IPS DF 6.9 (cell line): ENCODE data around the gene QRICH1.
"Not testable (repeated sequence)": the region's sequence is repeated elsewhere in the genome, so short reads cannot be mapped to it uniquely, and the experiment has no call there.

ENCODE experiments used
- DNase-seq: peaks from one replicate; pipeline ENCODE4 v3.0.0-alpha.2; 2013; ENCODE audit warnings: low read depth, low spot score
- H3K27ac ChIP-seq: one replicate; pipeline ENCODE4 v1.5.1; 2013; ENCODE audit warnings: low read length, control low read depth
- H3K27me3 ChIP-seq: 2 replicates; pipeline ENCODE4 v1.6.1; 2013; ENCODE audit warnings: mild to moderate bottlenecking, low read length; ENCODE audit not compliant: control insufficient read depth, insufficient read depth
- H3K36me3 ChIP-seq: 2 replicates; pipeline ENCODE4 v1.6.1; 2013; ENCODE audit warnings: low read length; ENCODE audit not compliant: control insufficient read depth, insufficient read depth
- H3K4me1 ChIP-seq: 2 replicates; pipeline ENCODE4 v1.6.1; 2013; ENCODE audit warnings: low read length; ENCODE audit not compliant: control insufficient read depth, insufficient read depth
- H3K4me3 ChIP-seq: 2 replicates; pipeline ENCODE4 v1.5.1; 2013; ENCODE audit warnings: mild to moderate bottlenecking, low read length
- H3K9me3 ChIP-seq: 2 replicates; pipeline ENCODE4 v1.6.1; 2013; ENCODE audit warnings: low read length, inconsistent platforms; ENCODE audit not compliant: control insufficient read depth, insufficient read depth
- WGBS: extraction: QIAGEN DNeasy Blood & Tissue Kit; methylation state at CpG from one replicate; pipeline ENCODE4 v1.1.7; 2013; ENCODE audit warnings: mixed read lengths, missing lambda C conversion rate; ENCODE audit not compliant: insufficient read length, insufficient coverage; 5-methylcytosine and 5-hydroxymethylcytosine counted together

The QRICH1 gene

GRCh38 chr3:49017229-49017970, 76.5 kb downstream of the QRICH1 start:
- Histone ChIP-seq H3K27ac (no peak overlapping the region), H3K4me1 (peaks cover 2% of the 10 kb centered on the region; the same call in 1 of the 2 replicates), H3K9me3 (no peaks in the 10 kb centered on the region), H3K4me3 (peak overlapping the region; percentile 52; the same call in 1 of the 2 replicates), H3K36me3 (peaks cover 26% of the 10 kb centered on the region), H3K27me3 (no peaks in the 10 kb centered on the region)
- DNase-seq, result no peak
- WGBS, result no CpG with 5 or more reads among the region's 23 CpGs

GRCh38 chr3:49016414-49017228, 77.2 kb downstream of the QRICH1 start:
- Histone ChIP-seq H3K4me3 (no peak overlapping the region), H3K9me3 (no peaks in the 10 kb centered on the region), H3K27ac (no peak overlapping the region), H3K4me1 (peaks cover 2% of the 10 kb centered on the region; the same call in 1 of the 2 replicates), H3K27me3 (no peaks in the 10 kb centered on the region), H3K36me3 (peaks cover 31% of the 10 kb centered on the region)
- no peak for DNase-seq
- no CpG with 5 or more reads among the region's 6 CpGs for WGBS

DNA sequence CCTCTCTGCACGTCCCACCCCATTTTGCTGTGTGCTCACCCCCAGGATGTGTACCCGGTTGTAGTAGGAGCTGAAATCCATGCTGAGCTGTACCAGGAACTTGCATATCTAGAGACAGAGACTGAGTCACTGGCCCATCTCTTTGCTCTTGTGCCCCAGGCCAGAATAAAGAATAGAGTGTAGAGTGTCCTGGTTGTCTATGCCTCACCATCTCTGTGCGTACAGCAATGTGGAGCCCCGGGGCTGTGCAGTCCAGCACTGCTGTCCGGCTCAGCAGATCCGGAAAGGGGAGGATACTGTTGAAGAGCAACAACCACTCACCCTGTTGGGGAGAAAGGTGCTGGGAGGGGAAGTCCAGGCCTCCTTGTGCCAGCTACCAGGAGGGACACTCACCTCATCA, 78.1 kb downstream of the QRICH1 start:
- no peaks in the 10 kb centered on the region for H3K9me3 ChIP-seq
- H3K27me3 ChIP-seq, result no peaks in the 10 kb centered on the region
- no peak for DNase-seq
- H3K4me3 ChIP-seq, result no peak overlapping the region
- peaks cover 31% of the 10 kb centered on the region for H3K36me3 ChIP-seq
- no peak overlapping the region for H3K27ac ChIP-seq
- H3K4me1 ChIP-seq, result peaks cover 2% of the 10 kb centered on the region; the same call in 1 of the 2 replicates
- no CpG with 5 or more reads among the region's 6 CpGs for WGBS

GRCh38 chr3:49015072-49015471, 78.8 kb downstream of the QRICH1 start:
- no CpG with 5 or more reads among the region's 8 CpGs for WGBS
- H3K4me3 ChIP-seq, result no peak overlapping the region
- H3K36me3 ChIP-seq, result peaks cover 31% of the 10 kb centered on the region
- no peak overlapping the region for H3K27ac ChIP-seq
- H3K4me1 ChIP-seq, result peaks cover 2% of the 10 kb centered on the region; the same call in 1 of the 2 replicates
- no peaks in the 10 kb centered on the region for H3K9me3 ChIP-seq
- no peak for DNase-seq
- no peaks in the 10 kb centered on the region for H3K27me3 ChIP-seq

DNA sequence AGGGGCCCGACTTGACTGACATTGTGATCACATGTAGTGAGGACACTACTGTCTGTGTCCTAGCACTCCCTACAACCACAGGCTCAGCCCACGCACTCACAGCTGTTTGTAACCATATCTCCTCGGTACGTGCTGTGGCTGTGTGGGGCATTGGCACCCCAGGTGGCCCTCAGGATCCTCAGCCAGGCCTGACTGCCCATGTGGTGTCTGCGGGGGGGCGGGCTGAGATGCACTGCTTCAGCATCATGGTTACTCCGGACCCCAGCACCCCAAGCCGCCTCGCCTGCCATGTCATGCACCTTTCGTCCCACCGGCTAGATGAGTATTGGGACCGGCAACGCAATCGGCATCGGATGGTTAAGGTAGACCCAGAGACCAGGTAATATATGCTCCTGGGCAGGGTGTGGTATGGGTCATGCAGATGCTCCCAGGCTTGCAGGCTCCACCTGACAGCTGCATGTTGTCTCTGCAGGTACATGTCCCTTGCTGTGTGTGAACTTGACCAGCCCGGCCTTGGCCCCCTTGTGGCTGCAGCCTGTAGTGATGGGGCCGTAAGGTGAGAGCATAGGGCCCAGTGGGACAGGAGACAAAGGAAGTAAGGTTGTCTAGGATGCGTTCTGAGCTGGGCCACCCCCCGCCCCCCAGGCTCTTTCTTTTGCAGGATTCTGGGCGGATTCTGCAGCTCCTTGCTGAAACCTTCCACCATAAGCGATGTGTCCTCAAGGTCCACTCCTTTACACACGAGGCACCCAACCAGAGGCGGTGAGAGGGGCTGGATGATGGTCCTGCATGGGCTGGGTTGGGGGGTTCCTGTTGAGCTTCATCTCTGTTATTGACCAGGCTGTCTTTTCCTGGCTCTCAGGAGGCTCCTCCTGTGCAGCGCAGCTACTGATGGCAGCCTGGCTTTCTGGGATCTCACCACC, 79.9 kb downstream of the QRICH1 start:
- DNase-seq, result no peak
- no peaks in the 10 kb centered on the region for H3K27me3 ChIP-seq
- H3K4me3 ChIP-seq, result no peak overlapping the region
- H3K4me1 ChIP-seq, result no peaks in the 10 kb centered on the region
- no CpG with 5 or more reads among the region's 24 CpGs for WGBS
- H3K36me3 ChIP-seq, result peaks cover 31% of the 10 kb centered on the region
- no peaks in the 10 kb centered on the region for H3K9me3 ChIP-seq
- H3K27ac ChIP-seq, result no peak overlapping the region

DNA sequence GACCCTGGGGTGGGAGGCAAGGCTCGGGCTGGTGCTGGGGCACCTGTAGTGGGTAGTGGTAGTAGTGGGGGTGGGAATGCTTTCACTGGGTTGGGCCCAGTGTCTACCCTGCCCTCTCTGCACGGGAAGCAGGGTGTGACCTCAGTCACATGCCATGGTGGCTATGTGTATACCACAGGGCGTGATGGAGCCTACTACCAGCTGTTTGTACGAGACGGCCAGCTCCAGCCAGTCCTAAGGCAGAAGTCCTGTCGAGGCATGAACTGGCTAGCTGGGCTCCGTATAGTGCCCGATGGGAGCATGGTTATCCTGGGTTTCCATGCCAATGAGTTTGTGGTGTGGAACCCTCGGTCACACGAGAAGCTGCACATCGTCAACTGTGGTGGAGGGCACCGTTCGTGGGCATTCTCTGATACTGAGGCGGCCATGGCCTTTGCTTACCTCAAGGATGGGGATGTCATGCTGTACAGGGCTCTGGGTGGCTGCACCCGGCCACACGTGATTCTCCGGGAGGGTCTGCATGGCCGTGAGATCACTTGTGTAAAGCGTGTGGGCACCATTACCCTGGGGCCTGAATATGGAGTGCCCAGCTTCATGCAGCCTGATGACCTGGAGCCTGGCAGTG, 80.6 kb downstream of the QRICH1 start:
- no CpG with 5 or more reads among the region's 19 CpGs for WGBS
- Histone ChIP-seq H3K27me3 (no peaks in the 10 kb centered on the region), H3K27ac (no peak overlapping the region), H3K4me3 (no peak overlapping the region), H3K4me1 (peaks cover 2% of the 10 kb centered on the region; the same call in 1 of the 2 replicates), H3K36me3 (peaks cover 31% of the 10 kb centered on the region), H3K9me3 (no peaks in the 10 kb centered on the region)
- no peak for DNase-seq

GRCh38 chr3:49012441-49013017, 81.3 kb downstream of the QRICH1 start:
- Histone ChIP-seq H3K4me3 (no peak overlapping the region), H3K9me3 (no peaks in the 10 kb centered on the region), H3K36me3 (peaks cover 31% of the 10 kb centered on the region), H3K27me3 (no peaks in the 10 kb centered on the region), H3K4me1 (peaks cover 2% of the 10 kb centered on the region; the same call in 1 of the 2 replicates), H3K27ac (no peak overlapping the region)
- no CpG with 5 or more reads among the region's 17 CpGs for WGBS
- DNase-seq, result no peak

GRCh38 chr3:49009396-49009795, 84.5 kb downstream of the QRICH1 start:
- no CpG with 5 or more reads among the region's 3 CpGs for WGBS
- Histone ChIP-seq H3K27ac (no peak overlapping the region), H3K4me1 (peaks cover 4% of the 10 kb centered on the region; the same call in 1 of the 2 replicates), H3K4me3 (no peak overlapping the region), H3K9me3 (no peaks in the 10 kb centered on the region), H3K36me3 (peaks cover 14% of the 10 kb centered on the region), H3K27me3 (no peaks in the 10 kb centered on the region)
- DNase-seq, result no peak

- not testable (repeated sequence) for H3K4me3 ChIP-seq, DNase-seq, H3K27me3 ChIP-seq, H3K4me1 ChIP-seq, H3K9me3 ChIP-seq, H3K27ac ChIP-seq
- WGBS, result no CpG with 5 or more reads among the region's 5 CpGs
- peaks cover 12% of the 10 kb centered on the region for H3K36me3 ChIP-seq
Measured at GRCh38 chr3:49008627-49009026, 85.2 kb downstream of the QRICH1 start.
